Colonic mucosa (tissue), 4 donors: ENCODE data around the gene ALDH1B1. TPM values are rescaled to one million over a fixed set of nuclear protein-coding genes. Genes with fewer than 3 reads are reported as not detected.

Experiments
- DNase-seq: peaks from one replicate; pipeline ENCODE4 v3.0.0-alpha.2; 2020
- H3K27ac ChIP-seq: fragments of 200-600 bp; one replicate; pipeline ENCODE4 v1.8.0; 2021
- H3K27me3 ChIP-seq: fragments of 200-600 bp; one replicate; pipeline ENCODE4 v1.8.0; 2021
- H3K36me3 ChIP-seq: fragments of 200-600 bp; one replicate; pipeline ENCODE4 v1.8.0; 2021
- H3K4me1 ChIP-seq: fragments of 200-600 bp; one replicate; pipeline ENCODE4 v1.8.0; 2021; ENCODE audit warnings: mild to moderate bottlenecking
- H3K4me3 ChIP-seq: fragments of 200-600 bp; one replicate; pipeline ENCODE4 v1.8.0; 2021
- H3K9ac ChIP-seq, 2 donors: one replicate each; pipeline ENCODE4 v1.7.0; 2013; ENCODE audit warnings: control low read depth in 2 of 2, low read depth in 2 of 2, low read length in 2 of 2
- H3K9me3 ChIP-seq: fragments of 200-600 bp; one replicate; pipeline ENCODE4 v1.8.0; 2021
- CTCF ChIP-seq: fragments of 200-600 bp; IDR thresholded peaks from one replicate; pipeline ENCODE4 v1.8.0; 2022; ENCODE audit warnings: antibody characterized with exemption, mild to moderate bottlenecking
- intact Hi-C: fragments of 100-400 bp; cut with DNase I; formaldehyde crosslinking; loops from one replicate; pipeline ENCODE4 v1.14.1; 2022
- total RNA-seq, 2 donors: library from RNA; stranded (reverse); fragmentation: NEBNext Ultra II Directional in 1 of 2; extraction: Animal tissue kit (Norgen Biotek cat#: 25700) in 1 of 2; gene quantifications; one replicate each; pipeline ENCODE4 v1.2.1, GENCODE V29; 2021
- donor health status: healthy.
- donor health status: DM: no; HTN: no; CAD: no.
- donor health status: DM: no; HTN: no; CAD: no.

Gene ALDH1B1
- 10 to 100 TPM; 58.7 to 89.9 TPM for total RNA-seq

- TF ChIP-seq CTCF = no peak
These were observed at the start of gene ALDH1B1 for GRCh38 chr9:38392235-38393127. ALDH1B1 (plus strand) TSS chr9:38392702; CDS start chr9:38395749, 3,047 bp downstream.

GRCh38 chr9:38343037-38343436 is 49.5 kb upstream of the ALDH1B1 start:
- H3K9me3 ChIP-seq = no peaks in the 10 kb centered on the region
- no peaks in the 10 kb centered on the region for H3K4me1 ChIP-seq
- no peak overlapping the region for H3K27ac ChIP-seq
- H3K36me3 ChIP-seq = no peaks in the 10 kb centered on the region
- intact Hi-C loops = no loop called here
- no peak overlapping the region for H3K9ac ChIP-seq
- TF ChIP-seq CTCF = no peak
- H3K4me3 ChIP-seq = no peak overlapping the region
- no peak for DNase-seq
- H3K27me3 ChIP-seq = no peaks in the 10 kb centered on the region

More at GRCh38 chr9:38392235-38393127, at the start of gene ALDH1B1:
- peak; percentile 90 for DNase-seq
- intact Hi-C loops = no loop called here
- H3K9me3 ChIP-seq = no peaks in the 10 kb centered on the region
- peak within 1 kb of the TSS; percentile 82 to 96 for H3K9ac ChIP-seq
- H3K4me1 ChIP-seq = no peaks in the 10 kb centered on the region
- peak within 1 kb of the TSS; percentile 85 for H3K4me3 ChIP-seq
- no peaks in the 10 kb centered on the region for H3K27me3 ChIP-seq
- H3K36me3 ChIP-seq = no peaks in the 10 kb centered on the region
- H3K27ac ChIP-seq = peak within 1 kb of the TSS; percentile 70

GRCh38 chr9:38343552-38343951 is 49.0 kb upstream of the ALDH1B1 start:
- DNase-seq = no peak
- intact Hi-C loops = no loop called here
- Histone ChIP-seq H3K27me3 (no peaks in the 10 kb centered on the region), H3K4me3 (no peak overlapping the region), H3K4me1 (no peaks in the 10 kb centered on the region), H3K36me3 (no peaks in the 10 kb centered on the region), H3K9me3 (no peaks in the 10 kb centered on the region), H3K9ac (no peak overlapping the region), H3K27ac (no peak overlapping the region)
- no peak for TF ChIP-seq CTCF

GRCh38 chr9:38344566-38345324 is 47.8 kb upstream of the ALDH1B1 start:
- no peaks in the 10 kb centered on the region for H3K4me1 ChIP-seq
- H3K9me3 ChIP-seq = no peaks in the 10 kb centered on the region
- H3K9ac ChIP-seq = no peak overlapping the region
- no peaks in the 10 kb centered on the region for H3K36me3 ChIP-seq
- no peaks in the 10 kb centered on the region for H3K27me3 ChIP-seq
- DNase-seq = no peak
- H3K4me3 ChIP-seq = no peak overlapping the region
- H3K27ac ChIP-seq = no peak overlapping the region
- no peak for TF ChIP-seq CTCF
- intact Hi-C loops = no loop called here

GRCh38 chr9:38345851-38346755 is 46.4 kb upstream of the ALDH1B1 start:
- H3K4me3 ChIP-seq = no peak overlapping the region
- intact Hi-C loops = no loop called here
- H3K27ac ChIP-seq = no peak overlapping the region
- no peaks in the 10 kb centered on the region for H3K36me3 ChIP-seq
- TF ChIP-seq CTCF = no peak
- no peaks in the 10 kb centered on the region for H3K9me3 ChIP-seq
- DNase-seq = no peak
- no peaks in the 10 kb centered on the region for H3K4me1 ChIP-seq
- H3K27me3 ChIP-seq = no peaks in the 10 kb centered on the region
- no peak overlapping the region for H3K9ac ChIP-seq
